ENCODE results near the gene BCS1L.

Gene BCS1L

GRCh38 chr2:218659258-218659987 is at the start of gene BCS1L, which contains the start of gene ZNF142:
BCS1L (plus strand) TSS chr2:218659683; CDS start chr2:218660988, 1,305 bp downstream.
ZNF142 (minus strand) TSS chr2:218659623; CDS start chr2:218656429, 3,194 bp downstream.
- peak; percentile 89 for DNase-seq (ENCODE audit: low spot score)

- DNase-seq (ENCODE audit: low spot score) = no peak
Observed at GRCh38 chr2:218615868-218616315, 43.6 kb upstream of the BCS1L start.

GRCh38 chr2:218618102-218618860 is 41.2 kb upstream of the BCS1L start:
- DNase-seq (ENCODE audit: low spot score) = no peak

- DNase-seq (ENCODE audit: low spot score) = no peak
Observed at GRCh38 chr2:218621007-218621406, 38.5 kb upstream of the BCS1L start.

GRCh38 chr2:218622606-218623365 is 36.7 kb upstream of the BCS1L start:
- no peak for DNase-seq (ENCODE audit: low spot score)

- no peak for DNase-seq (ENCODE audit: low spot score)
Observed at GRCh38 chr2:218623366-218623705, 36.1 kb upstream of the BCS1L start.

GRCh38 chr2:218626369-218626768 is 33.1 kb upstream of the BCS1L start:
- DNase-seq (ENCODE audit: low spot score) = no peak

- no peak for DNase-seq (ENCODE audit: low spot score)
Observed at GRCh38 chr2:218627939-218628338, 31.5 kb upstream of the BCS1L start.

- no peak for DNase-seq (ENCODE audit: low spot score)
Observed at GRCh38 chr2:218631837-218632236, 27.6 kb upstream of the BCS1L start.

- no peak for DNase-seq (ENCODE audit: low spot score)
Observed at GRCh38 chr2:218635719-218636118, 23.8 kb upstream of the BCS1L start.

GRCh38 chr2:218638372-218638771 is 21.1 kb upstream of the BCS1L start:
- no peak for DNase-seq (ENCODE audit: low spot score)

GRCh38 chr2:218642121-218642656 is 17.3 kb upstream of the BCS1L start:
- DNase-seq (ENCODE audit: low spot score) = no peak

- DNase-seq (ENCODE audit: low spot score) = no peak
Observed at GRCh38 chr2:218642786-218643185, 16.7 kb upstream of the BCS1L start.

- DNase-seq (ENCODE audit: low spot score) = no peak
Observed at GRCh38 chr2:218643751-218644310, 15.7 kb upstream of the BCS1L start.

- no peak for DNase-seq (ENCODE audit: low spot score)
Observed at GRCh38 chr2:218644721-218645120, 14.8 kb upstream of the BCS1L start.

GRCh38 chr2:218645126-218645525 is 14.4 kb upstream of the BCS1L start:
- no peak for DNase-seq (ENCODE audit: low spot score)

- peak; percentile 73 for DNase-seq (ENCODE audit: low spot score)
Observed at GRCh38 chr2:218648088-218648786, 11.2 kb upstream of the BCS1L start.

- DNase-seq (ENCODE audit: low spot score) = no peak
Observed at GRCh38 chr2:218648787-218649100, 10.7 kb upstream of the BCS1L start.

GRCh38 chr2:218655751-218656150 is 3.7 kb upstream of the BCS1L start:
- DNase-seq (ENCODE audit: low spot score) = no peak

GRCh38 chr2:218658671-218659257 is 719 bp upstream of the BCS1L start:
- DNase-seq (ENCODE audit: low spot score) = peak; percentile 68

GRCh38 chr2:218659988-218660358 is 490 bp downstream of the BCS1L start:
- DNase-seq (ENCODE audit: low spot score) = peak; percentile 24
